ENCODE data around the gene ZNF580. TPM values are rescaled to one million over a fixed set of nuclear protein-coding genes. Genes with fewer than 3 reads are reported as not detected.

Gene ZNF580
- total RNA-seq, 4 donors from 2014 or later, result 8.8 to 19.1 (median 12.9) TPM

GRCh38 chr19:55690109-55690768, 49.4 kb downstream of the ZNF580 start:
- H3K4me3 ChIP-seq, result no peak overlapping the region
- H3K27ac ChIP-seq, result no peak overlapping the region
- peaks cover 69 to 100% (median 78%) of the 10 kb centered on the region in 3 donors for H3K36me3 ChIP-seq
- H3K9me3 ChIP-seq, result no peaks in the 10 kb centered on the region
- DNase-seq, result no peak
- TF ChIP-seq CTCF (IDR thresholded peaks at IDR 0.05) (no peak), POLR2A (IDR thresholded peaks at IDR 0.05) (no peak)
- no peaks in the 10 kb centered on the region for H3K27me3 ChIP-seq
- intact Hi-C loops (cut with DNase I), result no loop called here
- peaks cover 0 to 22% (median 0%) of the 10 kb centered on the region in 3 donors for H3K4me1 ChIP-seq
- 85 to 100% methylated on average over 1 to 17 of the region's 25 CpGs for WGBS, 2 donors

GRCh38 chr19:55690769-55691545, 50.2 kb downstream of the ZNF580 start:
- peaks cover 0 to 22% (median 0%) of the 10 kb centered on the region in 3 donors for H3K4me1 ChIP-seq
- WGBS, 2 donors, result 95% methylated on average over 15 to 18 of the region's 31 CpGs
- no peak overlapping the region for H3K27ac ChIP-seq
- DNase-seq, result no peak
- H3K27me3 ChIP-seq, result no peaks in the 10 kb centered on the region
- H3K36me3 ChIP-seq, result peaks cover 75 to 100% (median 81%) of the 10 kb centered on the region in 3 donors
- no peak for TF ChIP-seq CTCF (IDR thresholded peaks at IDR 0.05)
- H3K9me3 ChIP-seq, result no peaks in the 10 kb centered on the region
- intact Hi-C loops (cut with DNase I), result no loop called here
- H3K4me3 ChIP-seq, result no peak overlapping the region

- peaks cover 68 to 100% (median 81%) of the 10 kb centered on the region in 3 donors for H3K36me3 ChIP-seq
- H3K4me3 ChIP-seq, result no peak overlapping the region
- TF ChIP-seq CTCF (IDR thresholded peaks at IDR 0.05) (no peak), POLR2A (IDR thresholded peaks at IDR 0.05) (no peak)
- no peak overlapping the region for H3K27ac ChIP-seq
- 94 to 95% methylated on average over 9 to 11 of the region's 31 CpGs for WGBS, 2 donors
- peaks cover 0 to 19% (median 0%) of the 10 kb centered on the region in 3 donors for H3K4me1 ChIP-seq
- H3K27me3 ChIP-seq, result no peaks in the 10 kb centered on the region
- no peaks in the 10 kb centered on the region for H3K9me3 ChIP-seq
- intact Hi-C loops (cut with DNase I), result no loop called here
- DNase-seq, result no peak
These were observed 51.0 kb downstream of the ZNF580 start for GRCh38 chr19:55691561-55692481.

- no peak for DNase-seq
- Histone ChIP-seq H3K36me3 (peaks cover 60 to 100% (median 81%) of the 10 kb centered on the region in 3 donors), H3K27me3 (no peaks in the 10 kb centered on the region), H3K4me3 (no peak overlapping the region), H3K27ac (no peak overlapping the region), H3K4me1 (peaks cover 0 to 12% (median 0%) of the 10 kb centered on the region in 3 donors), H3K9me3 (no peaks in the 10 kb centered on the region)
- intact Hi-C loops (cut with DNase I), result no loop called here
- no peak for TF ChIP-seq POLR2A (IDR thresholded peaks at IDR 0.05)
- TF ChIP-seq CTCF (IDR thresholded peaks at IDR 0.05), result no peak
- 60 to 92% methylated on average over 2 to 15 of the region's 19 CpGs for WGBS, 2 donors
These were observed 51.9 kb downstream of the ZNF580 start for GRCh38 chr19:55692681-55693081.

Other genes starting within 250 kb of the ZNF580 start
- gene UBE2S, start 233.2 kb upstream of the ZNF580 start, total RNA-seq, result 10 to 100 TPM; 15.6 to 41.4 (median 31.2) TPM
- gene SHISA7, start 197.7 kb upstream of the ZNF580 start, total RNA-seq, result not detected
- gene ISOC2, start 179.4 kb upstream of the ZNF580 start, total RNA-seq, result 10 to 100 TPM; 60.5 to 98.1 (median 78.7) TPM
- gene C19orf85, start 176.3 kb upstream of the ZNF580 start, total RNA-seq, result not detected
- 10 to 100 TPM in 1 of 4 donors, 1 to 10 TPM in 3; 4.4 to 22.0 (median 6.8) TPM for gene ZNF628, start 164.4 kb upstream of the ZNF580 start, total RNA-seq
- gene NAT14, start 155.8 kb upstream of the ZNF580 start, total RNA-seq, result 1 to 10 TPM; 1.3 to 4.3 (median 2.9) TPM
- 1 to 10 TPM in 1 of 4 donors, under 1 TPM in 3; 0.40 to 5.0 (median 0.68) TPM for gene SSC5D, start 152.6 kb upstream of the ZNF580 start, total RNA-seq
- not detected for gene SBK2, start 103.9 kb upstream of the ZNF580 start, total RNA-seq
- gene SBK3, start 95.5 kb upstream of the ZNF580 start, total RNA-seq, result 1 to 10 TPM in 1 of 4 donors, under 1 TPM in 1, not detected in 2; 0.22 to 1.0 TPM
- 1 to 10 TPM in 3 of 4 donors, under 1 TPM in 1; 0.75 to 3.0 (median 2.2) TPM for gene ZNF579, start 60.2 kb upstream of the ZNF580 start, total RNA-seq
- gene FIZ1, start 41.5 kb upstream of the ZNF580 start, total RNA-seq, result 10 to 100 TPM in 1 of 4 donors, 1 to 10 TPM in 3; 5.8 to 12.7 (median 7.9) TPM
- 10 to 100 TPM; 17.7 to 25.9 (median 22.9) TPM for gene ZNF524, start 40.7 kb upstream of the ZNF580 start, total RNA-seq
- 1 to 10 TPM; 2.7 to 5.3 (median 3.3) TPM for gene ZNF865, start 35.4 kb upstream of the ZNF580 start, total RNA-seq
- 1 to 10 TPM; 2.9 to 6.9 (median 4.4) TPM for gene ZNF784, start 16.4 kb upstream of the ZNF580 start, total RNA-seq
- 10 to 100 TPM; 11.8 to 20.2 (median 14.0) TPM for gene ZNF581, start 2.6 kb downstream of the ZNF580 start, total RNA-seq
- 1 to 10 TPM; 2.4 to 7.2 (median 4.6) TPM for gene CCDC106, start 7.2 kb downstream of the ZNF580 start, total RNA-seq
- 100 to 1,000 TPM in 2 of 4 donors, 10 to 100 TPM in 2; 85.0 to 112 (median 99.7) TPM for gene U2AF2, start 14.0 kb downstream of the ZNF580 start, total RNA-seq
- 100 to 1,000 TPM in 1 of 4 donors, 10 to 100 TPM in 3; 52.1 to 168 (median 77.4) TPM for gene EPN1, start 34.2 kb downstream of the ZNF580 start, total RNA-seq
- gene NLRP9, start 97.4 kb downstream of the ZNF580 start, total RNA-seq, result not detected
- gene RFPL4A, start 118.1 kb downstream of the ZNF580 start, total RNA-seq, result not detected
- gene RFPL4AL1, start 128.1 kb downstream of the ZNF580 start, total RNA-seq, result not detected
- not detected for gene NLRP11, start 191.0 kb downstream of the ZNF580 start, total RNA-seq
- gene NLRP4, start 195.5 kb downstream of the ZNF580 start, total RNA-seq, result under 1 TPM in 1 of 4 donors, not detected in 3; 0.30 TPM

Data from esophagus squamous epithelium (tissue), 5 donors.